ENCODE data around the gene CIZ1.

CIZ1 gene

GRCh38 chr9:128161215-128161902 lies 30.0 kb downstream of the CIZ1 start:
- DNase-seq = no peak

GRCh38 chr9:128160603-128160987 lies 30.8 kb downstream of the CIZ1 start:
- peak; percentile 65 for DNase-seq

- peak; percentile 94 for DNase-seq
Observed at GRCh38 chr9:128159784-128160602, 31.4 kb downstream of the CIZ1 start, which contains the start of gene BBLN. TSS of gene BBLN (plus strand) at chr9:128160265. CDS start at chr9:128160408, 143 bp downstream.

GRCh38 chr9:128159522-128159783 lies 31.9 kb downstream of the CIZ1 start:
- peak; percentile 49 for DNase-seq

GRCh38 chr9:128155736-128156500 lies 35.5 kb downstream of the CIZ1 start:
- no peak for DNase-seq

GRCh38 chr9:128153947-128154695 lies 37.3 kb downstream of the CIZ1 start:
- no peak for DNase-seq

- no peak for DNase-seq
Observed at GRCh38 chr9:128153060-128153946, 38.1 kb downstream of the CIZ1 start.

- DNase-seq = no peak
Observed at GRCh38 chr9:128152133-128153059, 39.0 kb downstream of the CIZ1 start.

- DNase-seq = no peak
Observed at GRCh38 chr9:128151309-128152132, 39.9 kb downstream of the CIZ1 start.

- no peak for DNase-seq
Observed at GRCh38 chr9:128150594-128151308, 40.6 kb downstream of the CIZ1 start.

- no peak for DNase-seq
Observed at GRCh38 chr9:128149951-128150593, 41.3 kb downstream of the CIZ1 start.

GRCh38 chr9:128149001-128149701 lies 42.2 kb downstream of the CIZ1 start, which contains the start of gene LCN2:
TSS of gene LCN2 (plus strand) at chr9:128149453. CDS start at chr9:128149526, 73 bp downstream.
- no peak for DNase-seq

- no peak for DNase-seq
Observed at GRCh38 chr9:128148509-128149000, 42.8 kb downstream of the CIZ1 start.

GRCh38 chr9:128146591-128147120 lies 44.7 kb downstream of the CIZ1 start:
- no peak for DNase-seq

- DNase-seq = no peak
Observed at GRCh38 chr9:128145951-128146351, 45.4 kb downstream of the CIZ1 start.

GRCh38 chr9:128145536-128145935 lies 45.8 kb downstream of the CIZ1 start:
- no peak for DNase-seq

All from activated naive CD4-positive, alpha-beta T cell treated with Interleukin-2 at 50 U/mL for 16 hours (primary cell).